DOHH2 (cell line): ENCODE data around the gene UPK1A.

ENCODE experiments used
- EZH2phosphoT487 ChIP-seq: fragments of 200-600 bp; sonication (generic); IDR thresholded peaks from 2 replicates; pipeline ENCODE4 v1.6.1; 2017; ENCODE audit warnings: borderline replicate concordance, mild to moderate bottlenecking, antibody characterized with exemption, low read length, moderate library complexity, mixed read lengths
- TF ChIP-seq, protein P1 (sequence below): fragments of 200-600 bp; sonication (generic); IDR thresholded peaks from one replicate; pipeline ENCODE4 v1.5.1; 2014; ENCODE audit warnings: antibody characterized with exemption, mild to moderate bottlenecking, low read depth, low read length; ENCODE audit not compliant: poor library complexity, severe bottlenecking

DNA sequence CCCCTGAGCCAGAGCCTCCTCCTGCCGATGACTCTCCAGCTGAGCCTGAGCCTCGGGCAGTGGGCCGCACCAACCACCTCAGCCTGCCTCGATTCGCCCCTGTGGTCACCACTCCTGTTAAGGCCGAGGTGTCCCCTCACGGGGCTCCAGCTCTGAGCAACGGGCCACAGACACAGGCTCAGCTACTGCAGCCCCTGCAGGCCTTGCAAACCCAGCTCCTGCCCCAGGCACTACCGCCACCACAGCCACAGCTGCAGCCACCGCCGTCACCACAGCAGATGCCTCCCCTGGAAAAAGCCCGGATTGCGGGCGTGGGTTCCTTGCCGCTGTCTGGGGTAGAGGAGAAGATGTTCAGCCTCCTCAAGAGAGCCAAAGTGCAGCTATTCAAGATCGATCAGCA lies 55.1 kb downstream of the UPK1A start:
- TF ChIP-seq, protein P1, sequence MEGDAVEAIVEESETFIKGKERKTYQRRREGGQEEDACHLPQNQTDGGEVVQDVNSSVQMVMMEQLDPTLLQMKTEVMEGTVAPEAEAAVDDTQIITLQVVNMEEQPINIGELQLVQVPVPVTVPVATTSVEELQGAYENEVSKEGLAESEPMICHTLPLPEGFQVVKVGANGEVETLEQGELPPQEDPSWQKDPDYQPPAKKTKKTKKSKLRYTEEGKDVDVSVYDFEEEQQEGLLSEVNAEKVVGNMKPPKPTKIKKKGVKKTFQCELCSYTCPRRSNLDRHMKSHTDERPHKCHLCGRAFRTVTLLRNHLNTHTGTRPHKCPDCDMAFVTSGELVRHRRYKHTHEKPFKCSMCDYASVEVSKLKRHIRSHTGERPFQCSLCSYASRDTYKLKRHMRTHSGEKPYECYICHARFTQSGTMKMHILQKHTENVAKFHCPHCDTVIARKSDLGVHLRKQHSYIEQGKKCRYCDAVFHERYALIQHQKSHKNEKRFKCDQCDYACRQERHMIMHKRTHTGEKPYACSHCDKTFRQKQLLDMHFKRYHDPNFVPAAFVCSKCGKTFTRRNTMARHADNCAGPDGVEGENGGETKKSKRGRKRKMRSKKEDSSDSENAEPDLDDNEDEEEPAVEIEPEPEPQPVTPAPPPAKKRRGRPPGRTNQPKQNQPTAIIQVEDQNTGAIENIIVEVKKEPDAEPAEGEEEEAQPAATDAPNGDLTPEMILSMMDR: no peak
- TF ChIP-seq EZH2phosphoT487: no peak
